ENCODE results near the gene PYGB. TPM values are rescaled to one million over a fixed set of nuclear protein-coding genes. Genes with fewer than 3 reads are reported as not detected.
"Not testable (repeated sequence)": the region's sequence is repeated elsewhere in the genome, so short reads cannot be mapped to it uniquely, and the experiment has no call there.

PYGB gene
- total RNA-seq, 1 donor from 2014 or later, result 111 TPM

DNA sequence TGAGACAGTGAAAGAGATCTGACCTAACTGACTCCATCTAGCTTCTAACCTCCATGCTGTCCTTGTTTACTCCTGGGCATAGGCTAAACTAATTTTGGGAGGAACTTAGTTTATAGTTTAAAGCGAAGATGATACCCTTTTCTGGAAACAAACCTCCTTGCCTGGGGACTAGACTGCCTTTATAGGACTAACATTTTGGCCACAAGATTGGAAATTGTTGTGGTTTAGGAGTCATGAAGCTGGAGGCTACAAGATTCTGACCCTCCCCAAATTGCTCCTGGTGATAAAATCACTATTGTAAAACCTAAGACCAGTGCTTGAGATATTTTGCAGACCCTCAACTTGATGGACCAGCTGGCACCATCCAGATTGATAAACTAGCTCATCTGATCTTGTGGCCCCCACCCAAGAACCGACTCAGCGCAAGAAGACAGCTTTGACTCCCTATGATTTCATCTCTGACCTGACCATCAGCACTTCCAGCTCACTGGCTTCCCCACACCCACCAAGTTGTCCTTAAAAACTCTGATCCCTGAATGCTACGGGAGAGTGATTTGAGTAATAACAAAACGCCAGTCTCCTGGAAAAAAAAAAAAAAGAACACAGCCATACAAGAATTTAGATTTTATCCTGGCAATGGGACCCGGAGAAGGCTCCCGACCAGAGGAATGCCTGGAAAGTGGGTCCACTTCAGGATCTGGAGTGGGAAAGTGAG is 79.8 kb downstream of the PYGB start:
- no peak for DNase-seq (ENCODE audit: low read depth, low spot score)

DNA sequence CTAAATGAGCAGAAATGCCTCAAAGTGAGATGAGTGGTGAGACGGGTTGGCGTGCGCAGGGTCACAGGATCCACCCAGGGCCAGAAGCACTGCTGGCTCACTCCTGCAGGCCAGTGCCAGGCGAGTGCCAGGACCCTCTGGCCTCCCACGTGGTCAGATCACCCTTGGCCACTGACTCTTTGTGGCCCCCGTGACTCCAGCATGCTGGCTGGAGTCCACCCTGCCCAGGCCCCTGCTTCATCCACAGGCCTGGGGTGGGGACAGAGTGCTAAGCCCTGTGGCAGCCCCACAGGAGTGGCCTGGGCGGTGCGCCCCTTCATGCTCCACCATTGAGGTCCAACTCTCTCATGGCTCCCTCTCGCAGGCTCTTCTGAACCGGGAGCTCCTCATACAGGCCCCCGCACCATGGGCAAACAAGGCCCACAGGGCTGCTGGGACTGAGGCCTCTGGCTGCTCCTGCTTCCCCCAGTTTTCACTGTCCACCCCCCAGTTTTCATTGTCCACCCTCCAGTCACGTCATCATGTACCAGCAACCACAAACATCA is 81.1 kb downstream of the PYGB start:
- DNase-seq (ENCODE audit: low read depth, low spot score), result no peak

DNA sequence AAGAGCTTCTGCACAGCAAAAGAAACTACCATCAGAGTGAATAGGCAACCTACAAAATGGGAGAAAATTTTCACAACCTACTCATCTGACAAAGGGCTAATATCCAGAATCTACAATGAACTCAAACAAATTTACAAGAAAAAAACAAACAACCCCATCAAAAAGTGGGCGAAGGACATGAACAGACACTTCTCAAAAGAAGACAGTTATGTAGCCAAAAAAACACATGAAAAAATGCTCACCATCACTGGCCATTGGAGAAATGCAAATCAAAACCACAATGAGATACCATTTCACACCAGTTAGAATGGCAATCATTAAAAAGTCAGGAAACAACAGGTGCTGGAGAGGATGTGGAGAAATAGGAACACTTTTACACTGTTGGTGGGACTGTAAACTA is 87.1 kb downstream of the PYGB start:
- not testable (repeated sequence) for DNase-seq (ENCODE audit: low read depth, low spot score)

DNA sequence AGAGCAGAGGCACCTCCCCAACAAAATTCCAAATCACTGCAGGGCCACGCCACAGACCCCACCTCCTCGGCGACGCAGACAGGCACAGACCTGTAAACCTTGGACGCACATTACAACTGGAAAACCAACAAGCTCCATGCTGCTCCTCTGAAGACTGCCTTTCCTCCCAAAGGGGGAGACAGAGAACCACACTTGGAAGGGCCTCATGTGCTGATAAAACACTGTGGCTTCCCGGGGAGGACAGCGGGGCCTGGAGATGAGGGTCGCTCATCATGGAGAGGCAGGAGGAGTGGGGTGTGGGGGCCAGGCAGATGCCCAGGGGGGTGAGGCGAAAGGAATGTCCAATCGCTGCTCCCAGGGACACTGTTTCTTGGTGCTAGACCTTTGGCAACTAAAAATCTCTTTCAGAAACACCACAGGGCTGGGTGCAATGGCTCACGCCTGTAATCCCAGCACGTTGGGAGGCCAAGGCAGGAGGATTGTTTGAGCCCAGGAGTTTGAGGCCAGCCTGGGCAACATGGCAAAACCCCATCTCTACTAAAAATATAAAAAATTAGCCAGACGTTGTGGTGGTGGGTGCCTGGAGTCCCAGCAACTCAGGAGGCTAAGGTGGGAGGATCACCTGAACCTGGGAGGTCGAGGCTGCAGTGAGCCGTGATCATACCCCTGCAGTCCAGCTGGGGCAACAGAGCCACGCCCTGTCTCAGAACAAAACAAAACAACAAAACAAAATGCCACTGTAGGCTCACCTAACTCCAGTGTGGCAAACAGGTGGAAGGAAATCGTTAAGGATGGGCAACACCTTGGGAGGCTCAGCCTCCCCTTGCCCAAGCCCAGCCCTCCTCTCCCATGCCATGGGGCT is 88.9 kb downstream of the PYGB start:
- DNase-seq (ENCODE audit: low read depth, low spot score), result no peak

DNA sequence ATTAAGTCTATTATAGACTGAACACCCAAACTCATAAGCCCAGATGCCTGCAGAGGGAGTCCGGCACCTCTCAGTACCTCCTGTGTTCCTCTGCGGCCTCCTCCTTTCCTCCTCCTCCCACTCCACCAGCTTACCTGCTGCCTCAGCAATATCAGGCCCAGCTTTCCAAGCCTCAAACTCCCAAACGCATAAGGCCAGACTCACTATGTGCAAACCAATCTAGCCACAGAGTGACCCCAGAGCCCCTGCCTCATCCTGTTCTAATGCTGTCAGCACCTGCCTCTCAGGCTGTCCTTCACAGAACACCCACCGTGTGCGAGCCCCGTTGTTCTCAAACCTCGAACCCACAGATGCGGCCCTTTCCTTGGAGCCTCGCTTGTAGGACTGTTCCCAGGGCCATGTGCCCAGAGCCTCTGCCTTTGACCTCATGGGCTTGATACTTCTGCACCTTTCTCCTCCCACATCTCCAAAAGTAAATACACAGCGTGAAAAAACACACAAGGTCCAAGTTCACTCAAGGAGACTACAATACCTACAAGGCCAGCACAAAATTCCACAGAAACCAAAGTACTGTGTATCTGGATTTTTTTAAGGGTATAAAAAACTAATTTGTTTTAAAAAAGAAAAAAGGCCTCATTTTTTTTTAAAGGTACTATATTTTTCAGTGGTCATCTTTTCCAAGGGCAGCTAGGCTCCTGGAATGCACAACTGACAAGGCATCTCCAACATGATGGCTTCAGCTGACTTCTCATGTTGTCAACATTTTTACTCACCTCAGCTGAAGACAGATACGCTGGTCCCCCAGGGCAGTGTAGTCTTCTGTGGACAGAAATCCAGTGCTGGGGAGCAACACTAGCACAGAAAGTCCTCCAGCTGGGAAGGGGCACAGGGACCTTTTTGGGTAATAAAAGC is 90.5 kb downstream of the PYGB start:
- DNase-seq (ENCODE audit: low read depth, low spot score), result no peak

DNA sequence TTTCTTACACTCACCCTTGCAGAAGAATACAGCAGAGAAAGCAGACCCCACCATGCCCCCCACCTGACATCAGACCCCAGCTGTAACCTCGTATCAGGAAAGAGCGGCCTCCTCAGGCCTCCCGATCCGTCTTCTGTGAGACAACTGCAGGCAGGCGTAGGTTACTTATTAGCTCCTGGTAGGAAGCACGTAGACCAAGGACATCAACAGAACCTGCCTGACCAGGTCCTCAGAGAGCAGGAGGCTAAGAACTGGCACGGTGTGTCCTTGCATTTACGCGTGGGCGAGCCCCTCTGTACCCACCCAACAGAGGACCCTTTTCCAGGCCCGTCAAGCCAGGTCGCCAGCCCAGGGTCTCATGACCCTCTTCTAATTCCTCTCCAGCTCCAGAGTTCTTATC is 91.7 kb downstream of the PYGB start:
- DNase-seq (ENCODE audit: low read depth, low spot score), result no peak

DNA sequence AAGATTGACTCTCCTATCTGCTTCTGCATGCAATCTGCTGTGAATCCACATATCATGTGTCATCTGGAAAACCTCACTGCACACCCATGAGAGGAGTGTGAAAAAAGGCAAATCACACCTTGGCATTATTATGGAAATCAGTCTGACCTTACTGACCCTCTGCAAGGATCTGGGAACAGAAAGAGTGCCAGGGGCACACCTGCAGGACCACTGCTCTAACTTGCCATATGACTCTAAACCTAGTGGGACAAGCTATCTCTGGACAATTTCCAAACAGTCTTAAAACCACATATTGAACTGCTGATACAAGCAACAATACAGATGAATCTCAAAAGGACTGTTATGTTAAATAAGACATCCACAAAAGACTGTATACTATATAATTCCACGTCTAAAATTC is 92.5 kb downstream of the PYGB start:
- DNase-seq (ENCODE audit: low read depth, low spot score), result no peak

DNA sequence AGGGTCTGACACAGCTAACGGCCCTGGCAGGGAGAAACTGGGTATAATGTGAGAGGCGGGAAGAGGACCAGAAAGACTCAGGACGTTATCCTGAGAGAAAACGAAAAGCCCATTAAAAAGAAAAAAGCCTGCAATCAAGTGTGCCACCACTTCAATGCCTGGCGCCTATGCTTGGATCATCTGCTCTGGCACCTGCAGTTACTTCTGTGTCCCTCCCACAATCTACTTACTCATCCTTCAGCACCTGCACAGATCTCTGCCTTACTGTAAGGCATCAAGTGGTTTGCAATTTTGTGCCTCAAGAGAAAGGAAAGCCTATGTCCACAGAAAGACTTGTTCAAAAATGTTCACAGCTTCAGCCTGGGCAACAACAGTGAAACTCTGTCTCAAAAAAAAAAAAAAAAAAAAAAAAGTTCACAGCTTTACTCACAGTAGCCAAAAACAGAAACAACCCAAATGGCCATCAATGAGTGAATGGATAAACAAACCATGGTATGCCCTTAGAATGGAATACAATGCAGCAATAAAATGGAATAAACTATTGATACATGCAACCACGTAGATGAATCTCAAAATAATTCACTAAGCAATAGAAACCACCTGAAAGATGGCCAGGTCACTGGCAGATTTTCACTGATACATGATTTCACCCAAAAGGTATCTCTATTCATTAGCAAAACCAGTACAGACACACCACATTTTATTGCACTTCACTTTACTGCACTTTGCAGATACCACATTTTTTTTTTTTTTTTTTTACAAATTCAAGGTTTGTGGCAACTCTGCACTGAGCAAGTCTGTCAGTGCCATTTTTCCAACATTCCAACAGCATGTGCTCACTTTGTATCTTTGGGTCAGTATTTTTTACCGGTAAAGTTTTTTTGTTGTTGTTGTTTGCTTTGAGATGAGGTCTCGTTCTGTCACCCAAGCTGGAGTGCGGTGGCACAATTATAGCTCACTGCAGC is 94.1 kb downstream of the PYGB start:
- DNase-seq (ENCODE audit: low read depth, low spot score), result no peak

DNA sequence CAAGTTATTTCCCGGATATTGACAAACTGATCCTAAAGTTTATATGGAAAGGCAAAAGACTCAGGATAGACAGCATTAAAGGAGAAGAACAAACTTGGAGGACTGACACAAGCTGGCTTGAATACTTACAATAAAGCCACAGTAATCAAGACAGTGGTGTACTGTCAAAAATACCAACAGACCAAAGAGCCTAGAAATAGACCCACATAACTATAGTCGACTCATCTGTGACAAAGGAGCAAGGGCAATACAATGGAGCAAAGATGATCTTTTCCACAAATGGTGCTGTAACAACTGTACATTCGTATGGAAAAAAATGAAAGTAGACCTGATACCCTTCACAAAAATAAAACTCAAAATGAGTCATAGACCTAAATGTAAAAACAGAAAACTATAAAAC is 96.7 kb downstream of the PYGB start:
- DNase-seq (ENCODE audit: low read depth, low spot score), result no peak

DNA sequence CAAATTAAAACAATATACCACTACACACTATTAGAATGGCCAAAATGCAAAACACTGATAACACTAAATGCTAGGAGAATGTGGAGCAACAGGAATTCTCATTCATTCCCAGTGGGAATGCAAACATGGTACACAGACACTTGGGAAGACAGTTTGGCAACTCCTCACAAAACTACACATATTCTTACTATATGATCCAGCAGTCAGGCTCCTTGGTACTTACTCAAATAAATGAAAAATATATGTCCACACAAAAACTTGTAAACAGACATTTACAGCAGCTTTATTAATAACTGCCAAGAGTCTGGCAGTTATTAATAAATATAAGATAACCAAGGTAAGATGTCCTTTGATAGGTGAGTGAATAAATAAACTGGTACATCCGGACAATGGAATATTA is 97.8 kb downstream of the PYGB start:
- no peak for DNase-seq (ENCODE audit: low read depth, low spot score)

DNA sequence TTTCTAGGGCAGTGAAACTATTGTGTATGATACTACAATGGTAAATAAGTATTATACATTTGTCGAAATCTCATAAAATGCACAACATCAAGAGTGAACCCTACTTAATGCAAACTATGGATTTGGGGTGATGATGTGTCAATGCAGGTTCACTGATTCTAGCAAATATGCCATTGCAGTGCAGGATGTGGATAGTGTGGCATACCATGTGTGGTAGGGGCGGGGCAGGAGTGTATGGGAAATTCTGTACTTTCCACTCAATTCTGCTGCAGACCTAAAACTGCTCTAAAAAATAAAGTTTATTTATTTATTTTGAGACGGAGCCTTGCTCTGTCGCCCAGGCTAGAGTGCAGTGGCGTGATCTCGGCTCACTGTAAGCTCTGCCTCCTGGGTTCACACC is 98.5 kb downstream of the PYGB start:
- no peak for DNase-seq (ENCODE audit: low read depth, low spot score)

Other genes starting within 250 kb of the PYGB start
- gene ACSS1, start 189.9 kb upstream of the PYGB start, total RNA-seq, result 5.9 and 22.0 TPM in 2 replicates
- not detected in 2 replicates for gene VSX1, start 165.9 kb upstream of the PYGB start, total RNA-seq
- gene ENTPD6, start 52.4 kb upstream of the PYGB start, total RNA-seq, result 56.3 and 68.0 TPM in 2 replicates
- gene ABHD12, start 142.8 kb downstream of the PYGB start, total RNA-seq, result 25.9 and 30.1 TPM in 2 replicates
- 20.0 and 34.6 TPM in 2 replicates for gene GINS1, start 159.6 kb downstream of the PYGB start, total RNA-seq